Cerebellar cortex (tissue), 1 donor: ENCODE measurements around the gene SLC36A4.
"Not testable (repeated sequence)": the region's sequence is repeated elsewhere in the genome, so short reads cannot be mapped to it uniquely, and the experiment has no call there.

Source experiments
- DNase-seq: peaks from one replicate; pipeline ENCODE4 v3.0.0-alpha.2; 2015; ENCODE audit warnings: low spot score

Gene SLC36A4

GRCh38 chr11:93122535-93123235 is 75.1 kb downstream of the SLC36A4 start:
- no peak for DNase-seq

DNA sequence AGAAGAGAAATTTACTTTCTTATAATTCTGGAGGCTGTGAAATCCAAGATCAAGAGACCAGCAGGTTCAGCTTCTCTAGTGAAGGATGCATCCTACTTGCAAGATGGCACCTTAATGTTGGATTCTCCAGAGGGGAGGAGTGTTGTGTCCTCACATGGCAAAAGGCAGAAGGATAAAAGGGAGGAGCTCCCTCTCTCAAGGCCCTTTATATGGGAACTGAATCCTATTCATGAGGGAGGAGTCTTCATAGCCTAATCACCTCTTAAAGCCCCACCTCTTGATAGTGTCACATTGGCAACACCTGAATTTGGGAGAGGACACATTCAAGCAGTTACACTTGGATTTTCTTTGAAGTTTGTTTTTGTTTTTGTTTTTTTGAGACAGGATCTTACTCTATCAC is 79.5 kb downstream of the SLC36A4 start:
- DNase-seq = no peak

- DNase-seq = no peak
These were observed 80.2 kb downstream of the SLC36A4 start for GRCh38 chr11:93117565-93117964.

DNA sequence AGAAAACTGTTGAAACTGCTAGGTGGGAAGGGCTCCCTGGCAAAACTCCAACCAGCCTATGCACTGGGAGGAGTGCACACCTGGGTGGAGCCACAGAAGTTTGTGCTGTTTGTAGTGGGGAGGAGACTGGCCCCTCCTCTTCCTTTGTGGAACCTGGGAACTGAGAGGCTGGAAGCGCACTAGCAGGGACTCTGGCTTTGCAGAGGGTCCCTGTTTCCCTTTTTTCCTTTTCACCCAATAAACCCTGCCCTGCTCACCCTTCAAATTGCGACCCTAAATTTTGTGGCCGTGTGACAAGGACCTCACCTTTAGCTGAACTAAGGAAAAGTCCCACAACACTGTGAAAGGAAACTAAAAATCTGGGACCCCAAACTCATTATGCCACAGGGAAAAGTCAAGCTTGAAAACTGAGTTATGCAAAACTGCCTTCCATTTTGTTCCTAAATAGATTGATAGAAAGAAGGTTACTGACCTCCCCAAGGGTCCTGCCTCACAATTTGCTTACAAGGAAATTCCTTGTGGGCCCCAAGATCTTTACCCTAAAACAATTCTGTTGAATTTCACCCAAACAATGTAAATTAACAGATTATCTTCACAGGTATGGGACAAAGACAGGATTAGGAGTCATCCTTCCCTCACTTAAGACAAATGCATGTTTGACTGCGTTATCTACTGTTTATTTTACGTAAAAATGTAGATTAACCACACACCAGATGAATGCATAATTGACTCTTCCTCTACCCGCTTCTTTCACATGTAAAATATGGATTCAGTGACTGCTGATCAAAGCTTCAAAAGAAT is 81.0 kb downstream of the SLC36A4 start:
- DNase-seq = no peak

- DNase-seq = no peak
These were observed 83.5 kb downstream of the SLC36A4 start for GRCh38 chr11:93114304-93114703.

GRCh38 chr11:93113824-93114223 is 84.0 kb downstream of the SLC36A4 start:
- no peak for DNase-seq

- not testable (repeated sequence) for DNase-seq
These were observed 86.6 kb downstream of the SLC36A4 start for GRCh38 chr11:93111147-93111546.

DNA sequence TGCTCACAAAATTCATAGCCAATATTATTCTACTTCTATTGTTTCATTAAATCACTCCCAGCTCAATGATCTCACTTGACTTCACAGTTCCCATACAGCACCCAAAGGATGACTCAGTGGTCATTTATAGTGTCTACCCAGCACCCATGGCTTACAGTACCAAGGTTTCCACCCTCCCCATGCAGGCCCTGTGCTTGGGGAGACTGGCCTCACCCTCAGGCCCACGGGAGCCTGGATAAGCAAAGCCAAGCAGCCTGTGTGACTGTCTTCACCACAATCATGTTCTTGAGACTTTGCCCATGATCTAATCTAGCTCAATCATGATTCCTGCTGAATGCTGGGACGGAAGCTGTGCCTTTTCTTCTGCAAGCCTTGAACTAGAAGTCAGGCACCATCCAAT is 97.6 kb downstream of the SLC36A4 start:
- DNase-seq = no peak

GRCh38 chr11:93099806-93100205 is 98.0 kb downstream of the SLC36A4 start:
- no peak for DNase-seq
